Gastroesophageal sphincter (tissue), 4 donors: ENCODE measurements around the gene ADAMTS2. TPM values are rescaled to one million over a fixed set of nuclear protein-coding genes. Genes with fewer than 3 reads are reported as not detected.

Source experiments
- ATAC-seq: fragments of 150-250 bp; one replicate; pipeline ENCODE4 v1.9.1; 2016; ENCODE audit warnings: mild to moderate bottlenecking, moderate library complexity
- H3K27ac ChIP-seq, 4 donors: fragments of 200-600 bp; sonication (generic) in 3 of 4; 1 replicate in 3 of 4; 2 replicates in 1 of 4; pipeline ENCODE4 v1.5.1; 2016 to 2019
- H3K27me3 ChIP-seq: fragments of 200-600 bp; sonication (generic); one replicate; pipeline ENCODE4 v1.5.1; 2019
- H3K36me3 ChIP-seq, 2 donors: fragments of 200-600 bp; sonication (generic); one replicate each; pipeline ENCODE4 v1.5.1; 2019; ENCODE audit warnings: control low read depth in 1 of 2
- H3K4me1 ChIP-seq, 3 donors: fragments of 200-600 bp; sonication (generic); 1 replicate in 2 of 3; 2 replicates in 1 of 3; pipeline ENCODE4 v1.5.1; 2016 to 2019; ENCODE audit warnings: control low read depth in 2 of 3
- H3K4me3 ChIP-seq, 2 donors: fragments of 200-600 bp; sonication (generic); one replicate each; pipeline ENCODE4 v1.5.1; 2019; ENCODE audit warnings: mild to moderate bottlenecking in 1 of 2, moderate library complexity in 1 of 2
- H3K9me3 ChIP-seq, 3 donors: fragments of 200-600 bp; sonication (generic); one replicate each; pipeline ENCODE4 v1.5.1; 2017 to 2019; ENCODE audit warnings: control low read depth in 2 of 3
- CTCF ChIP-seq, 4 experiments: fragments of 200-600 bp in 2 of 4; fragments of 450-650 bp in 2 of 4; sonication (generic) in 1 of 4; IDR thresholded peaks; one replicate each; pipeline ENCODE4 v1.5.1; 2017 to 2019; ENCODE audit warnings: antibody characterized with exemption in 4 of 4, mild to moderate bottlenecking in 2 of 4, moderate library complexity in 2 of 4
- EP300 ChIP-seq: sonication (generic); formaldehyde crosslinking; IDR thresholded peaks from one replicate; pipeline ENCODE4 v1.6.1; 2017; ENCODE audit warnings: antibody characterized with exemption, mild to moderate bottlenecking
- POLR2A ChIP-seq, 2 donors: fragments of 450-650 bp; IDR thresholded peaks; one replicate each; pipeline ENCODE4 v1.6.1; 2017; ENCODE audit warnings: antibody characterized with exemption in 2 of 2, mild to moderate bottlenecking in 2 of 2, moderate library complexity in 1 of 2
- POLR2AphosphoS5 ChIP-seq: sonication (generic); formaldehyde crosslinking; IDR thresholded peaks from one replicate; pipeline ENCODE4 v1.6.1; 2017; ENCODE audit warnings: antibody characterized with exemption
- WGBS, 2 donors: methylation state at CpG; one replicate each; pipeline ENCODE4 v1.1.5; 2018; ENCODE audit warnings: low coverage in 1 of 2; 5-methylcytosine and 5-hydroxymethylcytosine counted together
- total RNA-seq, 4 donors: library from RNA; depleted of rRNA; stranded (reverse); fragments of >200 nt; gene quantifications; one replicate each; pipeline ENCODE4 v1.1.0, GENCODE V29; 2016

Gene ADAMTS2
- total RNA-seq, 4 donors from 2014 or later, result 14.8 to 24.8 (median 22.6) TPM

- peaks cover 0 to 7% of the 10 kb centered on the region in 2 donors for H3K36me3 ChIP-seq
- peak overlapping the region in 3 of 4 donors; percentile 76 to 83 (median 77) for H3K27ac ChIP-seq
- WGBS, 2 donors, result 0% methylated on average over 1 of the region's 63 CpGs; no CpG with 5 or more reads in 1 of the 2 donors
- peak overlapping the region; percentile 41 to 76 for H3K4me3 ChIP-seq
- H3K9me3 ChIP-seq, result no peaks in the 10 kb centered on the region
- peaks cover 0 to 44% (median 17%) of the 10 kb centered on the region in 3 donors for H3K4me1 ChIP-seq
- TF ChIP-seq POLR2A (IDR thresholded peaks at IDR 0.05), result no peak
- peak in 3 of 4 experiments; percentile 51 to 80 (median 72) for TF ChIP-seq CTCF (IDR thresholded peaks at IDR 0.05)
- peak; percentile 40 for ATAC-seq
- peaks cover 70% of the 10 kb centered on the region for H3K27me3 ChIP-seq
Observed at GRCh38 chr5:179343719-179344430, 1.4 kb downstream of the ADAMTS2 start.

GRCh38 chr5:179343021-179343718 lies 2.1 kb downstream of the ADAMTS2 start:
- 50 to 67% methylated on average over 4 of the region's 20 CpGs for WGBS, 2 donors
- H3K4me3 ChIP-seq, result peak overlapping the region in 1 of 2 donors; percentile 76
- H3K36me3 ChIP-seq, result peaks cover 0 to 7% of the 10 kb centered on the region in 2 donors
- H3K27me3 ChIP-seq, result peaks cover 77% of the 10 kb centered on the region
- peaks cover 0 to 44% (median 17%) of the 10 kb centered on the region in 3 donors for H3K4me1 ChIP-seq
- H3K9me3 ChIP-seq, result no peaks in the 10 kb centered on the region
- peak overlapping the region in 1 of 4 donors; percentile 83 for H3K27ac ChIP-seq
- no peak for ATAC-seq
- TF ChIP-seq POLR2A (IDR thresholded peaks at IDR 0.05) (no peak), CTCF (IDR thresholded peaks at IDR 0.05) (no peak), EP300 (no peak), POLR2AphosphoS5 (no peak)

GRCh38 chr5:179342577-179342976 lies 2.7 kb downstream of the ADAMTS2 start:
- WGBS, 2 donors, result no CpG with 5 or more reads among the region's 13 CpGs
- H3K27ac ChIP-seq, result no peak overlapping the region
- peak in 1 of 4 experiments; percentile 35 for TF ChIP-seq CTCF (IDR thresholded peaks at IDR 0.05)
- no peak for TF ChIP-seq POLR2AphosphoS5
- TF ChIP-seq EP300, result no peak
- no peak for TF ChIP-seq POLR2A (IDR thresholded peaks at IDR 0.05)
- H3K4me1 ChIP-seq, result peaks cover 0 to 44% (median 17%) of the 10 kb centered on the region in 3 donors
- H3K9me3 ChIP-seq, result no peaks in the 10 kb centered on the region
- peak overlapping the region in 1 of 2 donors; percentile 76 for H3K4me3 ChIP-seq
- H3K36me3 ChIP-seq, result peaks cover 0 to 7% of the 10 kb centered on the region in 2 donors
- H3K27me3 ChIP-seq, result peaks cover 83% of the 10 kb centered on the region
- ATAC-seq, result no peak

- TF ChIP-seq POLR2AphosphoS5 (no peak), EP300 (no peak), POLR2A (IDR thresholded peaks at IDR 0.05) (no peak), CTCF (IDR thresholded peaks at IDR 0.05) (no peak)
- no peak for ATAC-seq
- Histone ChIP-seq H3K9me3 (no peaks in the 10 kb centered on the region), H3K4me1 (peaks cover 0 to 35% (median 12%) of the 10 kb centered on the region in 3 donors), H3K36me3 (peaks cover 0 to 7% of the 10 kb centered on the region in 2 donors), H3K27me3 (peaks cover 85% of the 10 kb centered on the region), H3K4me3 (no peak overlapping the region), H3K27ac (no peak overlapping the region)
- WGBS, 2 donors, result 85 to 90% methylated on average over 4 to 7 of the region's 8 CpGs
Observed at GRCh38 chr5:179340465-179340864, 4.8 kb downstream of the ADAMTS2 start.
